Neural cell (in vitro differentiated cells): ENCODE results near the gene NCKAP5L.

Source experiments
- EZH2 ChIP-seq: fragments of 200-600, 300-800 bp; shearing (Covaris generic), sonication (generic); IDR thresholded peaks from 2 replicates; pipeline ENCODE4 v1.6.1; 2014; ENCODE audit warnings: antibody characterized with exemption, low read length, borderline replicate concordance, mild to moderate bottlenecking; ENCODE audit not compliant: insufficient read depth, poor library complexity, severe bottlenecking
- RAD21 ChIP-seq: fragments of 450-650 bp; conservative IDR thresholded peaks from 2 replicates; pipeline ENCODE4 v1.6.1; 2014; ENCODE audit warnings: antibody characterized with exemption, mild to moderate bottlenecking, moderate library complexity
- SMC3 ChIP-seq: fragments of 450-650 bp; conservative IDR thresholded peaks from 2 replicates; pipeline ENCODE4 v1.6.1; 2014; ENCODE audit warnings: antibody characterized with exemption, mild to moderate bottlenecking, moderate library complexity; ENCODE audit not compliant: poor library complexity
- TAF1 ChIP-seq: IDR thresholded peaks from 2 replicates; pipeline ENCODE4 v1.6.1; 2012; ENCODE audit warnings: low read depth
- TF ChIP-seq, protein P1 (sequence below): fragments of 450-650 bp; IDR thresholded peaks from 2 replicates; pipeline ENCODE4 v1.5.1; 2014; ENCODE audit warnings: antibody characterized with exemption, mild to moderate bottlenecking, moderate library complexity; ENCODE audit not compliant: poor library complexity, severe bottlenecking

- TF ChIP-seq, protein P1, sequence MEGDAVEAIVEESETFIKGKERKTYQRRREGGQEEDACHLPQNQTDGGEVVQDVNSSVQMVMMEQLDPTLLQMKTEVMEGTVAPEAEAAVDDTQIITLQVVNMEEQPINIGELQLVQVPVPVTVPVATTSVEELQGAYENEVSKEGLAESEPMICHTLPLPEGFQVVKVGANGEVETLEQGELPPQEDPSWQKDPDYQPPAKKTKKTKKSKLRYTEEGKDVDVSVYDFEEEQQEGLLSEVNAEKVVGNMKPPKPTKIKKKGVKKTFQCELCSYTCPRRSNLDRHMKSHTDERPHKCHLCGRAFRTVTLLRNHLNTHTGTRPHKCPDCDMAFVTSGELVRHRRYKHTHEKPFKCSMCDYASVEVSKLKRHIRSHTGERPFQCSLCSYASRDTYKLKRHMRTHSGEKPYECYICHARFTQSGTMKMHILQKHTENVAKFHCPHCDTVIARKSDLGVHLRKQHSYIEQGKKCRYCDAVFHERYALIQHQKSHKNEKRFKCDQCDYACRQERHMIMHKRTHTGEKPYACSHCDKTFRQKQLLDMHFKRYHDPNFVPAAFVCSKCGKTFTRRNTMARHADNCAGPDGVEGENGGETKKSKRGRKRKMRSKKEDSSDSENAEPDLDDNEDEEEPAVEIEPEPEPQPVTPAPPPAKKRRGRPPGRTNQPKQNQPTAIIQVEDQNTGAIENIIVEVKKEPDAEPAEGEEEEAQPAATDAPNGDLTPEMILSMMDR: no peak
- TF ChIP-seq SMC3 (no peak), RAD21 (no peak), EZH2 (no peak), TAF1 (no peak)
Observed at GRCh38 chr12:49868952-49869815, 41.0 kb upstream of the NCKAP5L start.
